ENCODE results near the gene OOSP4B. TPM values are rescaled to one million over a fixed set of nuclear protein-coding genes. Genes with fewer than 3 reads are reported as not detected.
"Not testable (repeated sequence)": the region's sequence is repeated elsewhere in the genome, so short reads cannot be mapped to it uniquely, and the experiment has no call there.

Gene OOSP4B
- total and polyA plus RNA-seq, 11 donors: not detected

GRCh38 chr11:60005360-60005759, 11.6 kb upstream of the OOSP4B start:
- no peak for ATAC-seq

GRCh38 chr11:60018058-60018457, 1.1 kb downstream of the OOSP4B start:
- 50 to 70% (median 58%) methylated on average over 8 of the region's 8 CpGs for WGBS, 4 donors
- intact Hi-C loops (cut with DNase I): no loop called here
- Histone ChIP-seq H3K27me3 (no peaks in the 10 kb centered on the region), H3K9me3 (no peaks in the 10 kb centered on the region), H3K36me3 (no peaks in the 10 kb centered on the region), H3K4me1 (no peaks in the 10 kb centered on the region), H3K27ac (no peak overlapping the region), H3K4me3 (no peak overlapping the region)
- DNase-seq (no peak), ATAC-seq (no peak)
- TF ChIP-seq CTCF (IDR thresholded peaks at IDR 0.05) (no peak), POLR2A (IDR thresholded peaks at IDR 0.05) (no peak)

More at GRCh38 chr11:60005360-60005759, 11.6 kb upstream of the OOSP4B start:
- Histone ChIP-seq H3K36me3 (no peaks in the 10 kb centered on the region), H3K4me3 (no peak overlapping the region), H3K4me1 (no peaks in the 10 kb centered on the region), H3K27ac (no peak overlapping the region), H3K9me3 (peaks cover 0 to 4% (median 0%) of the 10 kb centered on the region in 12 donors), H3K27me3 (no peaks in the 10 kb centered on the region)
- TF ChIP-seq POLR2A (IDR thresholded peaks at IDR 0.05) (no peak), CTCF (IDR thresholded peaks at IDR 0.05) (no peak)
- WGBS, 4 donors: 38 to 92% (median 83%) methylated on average over 1 of the region's 1 CpG
- intact Hi-C loops (cut with DNase I): no loop called here
- DNase-seq: no peak

GRCh38 chr11:60020376-60020775, 3.4 kb downstream of the OOSP4B start:
- DNase-seq; H3K4me1 ChIP-seq; intact Hi-C loops (cut with DNase I); H3K9me3 ChIP-seq; H3K27me3 ChIP-seq; H3K4me3 ChIP-seq; ATAC-seq; H3K27ac ChIP-seq; H3K36me3 ChIP-seq: not testable (repeated sequence)
- WGBS, 4 donors: 93 to 96% (median 96%) methylated on average over 22 to 27 of the region's 27 CpGs

GRCh38 chr11:60029015-60029632, 12.1 kb downstream of the OOSP4B start:
- Histone ChIP-seq H3K4me3 (no peak overlapping the region), H3K9me3 (no peaks in the 10 kb centered on the region), H3K4me1 (no peaks in the 10 kb centered on the region), H3K36me3 (no peaks in the 10 kb centered on the region), H3K27me3 (no peaks in the 10 kb centered on the region), H3K27ac (no peak overlapping the region)
- intact Hi-C loops (cut with DNase I): no loop called here
- TF ChIP-seq POLR2A (IDR thresholded peaks at IDR 0.05): no peak
- no peak for TF ChIP-seq CTCF (IDR thresholded peaks at IDR 0.05)
- DNase-seq: no peak
- ATAC-seq: no peak
- 74 to 82% (median 76%) methylated on average over 3 of the region's 3 CpGs for WGBS, 4 donors

GRCh38 chr11:60040109-60040508, 23.1 kb downstream of the OOSP4B start, which contains the start of gene OOSP2:
TSS of gene OOSP2 (plus strand) at chr11:60040409. CDS start at chr11:60040460, 51 bp downstream.
- TF ChIP-seq CTCF (IDR thresholded peaks at IDR 0.05) (no peak), POLR2A (IDR thresholded peaks at IDR 0.05) (no peak)
- no peak for ATAC-seq
- DNase-seq: no peak

GRCh38 chr11:60050422-60050821, 33.4 kb downstream of the OOSP4B start:
- H3K27ac ChIP-seq; H3K36me3 ChIP-seq; H3K4me1 ChIP-seq; H3K27me3 ChIP-seq; H3K4me3 ChIP-seq; DNase-seq; ATAC-seq; H3K9me3 ChIP-seq; intact Hi-C loops (cut with DNase I): not testable (repeated sequence)

More at GRCh38 chr11:60040109-60040508, 23.1 kb downstream of the OOSP4B start, which contains the start of gene OOSP2:
- Histone ChIP-seq H3K9me3 (no peaks in the 10 kb centered on the region), H3K27ac (no peak within 1 kb of the TSS), H3K36me3 (no peaks in the 10 kb centered on the region), H3K4me3 (no peak within 1 kb of the TSS), H3K27me3 (peaks cover 0 to 7% (median 0%) of the 10 kb centered on the region in 9 donors), H3K4me1 (no peaks in the 10 kb centered on the region)
- intact Hi-C loops (cut with DNase I): no loop called here
- 76 to 81% (median 80%) methylated on average over 8 of the region's 8 CpGs for WGBS, 4 donors

- WGBS, 4 donors: 42 to 77% (median 59%) methylated on average over 3 of the region's 3 CpGs
- H3K9me3 ChIP-seq; H3K4me1 ChIP-seq; H3K27ac ChIP-seq; H3K4me3 ChIP-seq; H3K27me3 ChIP-seq; H3K36me3 ChIP-seq; intact Hi-C loops (cut with DNase I); ATAC-seq; DNase-seq: not testable (repeated sequence)
These were observed 33.9 kb downstream of the OOSP4B start for GRCh38 chr11:60050839-60051238.

Measured in heart left ventricle (tissue), 16 donors.